Measurements from ENCODE around the gene COX6A1.

GRCh38 chr12:120460157-120460556 is 22.2 kb downstream of the COX6A1 start:
- TF ChIP-seq CTCF (IDR thresholded peaks at IDR 0.05) (no peak), POLR2A (IDR thresholded peaks at IDR 0.05) (no peak)
